Measurements from ENCODE around the gene CDK1. TPM values are rescaled to one million over a fixed set of nuclear protein-coding genes. Genes with fewer than 3 reads are reported as not detected.

CDK1 gene
- total and polyA plus RNA-seq, 10 of the 15 experiments (the other 5 are each of a cell fraction or from before 2014, with no cell fraction given): 81.5 to 361 (median 133) TPM

DNA sequence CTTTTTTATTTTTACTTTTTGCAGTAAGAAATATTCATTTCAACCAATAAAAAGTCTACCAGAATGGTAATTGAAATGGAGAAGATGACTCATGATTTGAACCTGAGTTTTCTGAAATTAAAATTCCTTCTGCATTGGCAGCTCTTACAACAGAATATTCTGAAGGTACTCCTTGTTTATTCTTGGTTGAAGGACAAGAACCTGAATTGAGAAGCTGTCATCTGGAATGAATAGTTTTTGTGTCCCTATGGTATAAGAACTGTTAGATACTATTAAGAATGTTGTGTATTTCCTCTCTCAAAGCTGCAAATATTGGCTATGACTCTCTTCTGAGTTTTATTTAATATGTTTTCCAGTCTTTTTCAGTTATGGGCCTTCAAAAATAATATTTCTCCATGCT, 56.1 kb downstream of the CDK1 start:
- Histone ChIP-seq H3K27me3 (replicated peaks in 1 of 2; ENCODE audit: control insufficient read depth in 2 of 2, insufficient read depth in 2 of 2, low read length in 1 of 2) (no peaks in the 10 kb centered on the region), H3K9ac (ENCODE audit: control insufficient read depth, insufficient read depth, low read length) (no peak overlapping the region), H3K4me2 (ENCODE audit: control insufficient read depth, insufficient read depth) (no peak overlapping the region), H2AFZ (ENCODE audit: control insufficient read depth, low read depth, low read length) (no peak overlapping the region), H3K36me3 (ENCODE audit: control insufficient read depth in 2 of 2, insufficient read depth in 2 of 2, low read length in 1 of 2) (no peaks in the 10 kb centered on the region), H3K4me3 (no peak overlapping the region), H3K4me1 (ENCODE audit: control insufficient read depth, insufficient read depth, low read length) (no peaks in the 10 kb centered on the region), H3K27ac (ENCODE audit: control insufficient read depth, insufficient read depth) (no peak overlapping the region), H3K79me2 (ENCODE audit: control insufficient read depth, insufficient read depth, low read length) (no peaks in the 10 kb centered on the region), H4K20me1 (ENCODE audit: control insufficient read depth, insufficient read depth) (no peaks in the 10 kb centered on the region), H3K9me3 (replicated peaks; ENCODE audit: control insufficient read depth, insufficient read depth, low read length) (no peaks in the 10 kb centered on the region)
- BruUV-seq (replicated peaks): no TSS peak
- RAD21 ChIA-PET (ENCODE audit: unreplicated experiment): no interaction called here
- SMC1A ChIA-PET (ENCODE audit: uncharacterized antibody, unreplicated experiment): no interaction called here
- TF ChIP-seq, protein P1, sequence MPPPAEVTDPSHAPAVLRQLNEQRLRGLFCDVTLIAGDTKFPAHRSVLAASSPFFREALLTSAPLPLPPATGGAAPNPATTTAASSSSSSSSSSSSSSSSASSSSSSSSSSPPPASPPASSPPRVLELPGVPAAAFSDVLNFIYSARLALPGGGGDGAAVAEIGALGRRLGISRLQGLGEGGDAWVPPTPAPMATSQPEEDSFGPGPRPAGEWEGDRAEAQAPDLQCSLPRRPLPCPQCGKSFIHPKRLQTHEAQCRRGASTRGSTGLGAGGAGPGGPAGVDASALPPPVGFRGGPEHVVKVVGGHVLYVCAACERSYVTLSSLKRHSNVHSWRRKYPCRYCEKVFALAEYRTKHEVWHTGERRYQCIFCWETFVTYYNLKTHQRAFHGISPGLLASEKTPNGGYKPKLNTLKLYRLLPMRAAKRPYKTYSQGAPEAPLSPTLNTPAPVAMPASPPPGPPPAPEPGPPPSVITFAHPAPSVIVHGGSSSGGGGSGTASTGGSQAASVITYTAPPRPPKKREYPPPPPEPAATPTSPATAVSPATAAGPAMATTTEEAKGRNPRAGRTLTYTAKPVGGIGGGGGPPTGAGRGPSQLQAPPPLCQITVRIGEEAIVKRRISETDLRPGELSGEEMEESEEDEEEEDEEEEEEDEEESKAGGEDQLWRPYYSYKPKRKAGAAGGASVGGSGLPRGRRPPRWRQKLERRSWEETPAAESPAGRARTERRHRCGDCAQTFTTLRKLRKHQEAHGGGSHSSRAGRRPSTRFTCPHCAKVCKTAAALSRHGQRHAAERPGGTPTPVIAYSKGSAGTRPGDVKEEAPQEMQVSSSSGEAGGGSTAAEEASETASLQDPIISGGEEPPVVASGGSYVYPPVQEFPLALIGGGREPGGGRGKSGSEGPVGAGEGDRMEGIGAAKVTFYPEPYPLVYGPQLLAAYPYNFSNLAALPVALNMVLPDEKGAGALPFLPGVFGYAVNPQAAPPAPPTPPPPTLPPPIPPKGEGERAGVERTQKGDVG (CRISPR knock-in tag; IDR thresholded peaks at IDR 0.05): no peak
- TF ChIP-seq PAX8 (IDR thresholded peaks at IDR 0.05): no peak
- no peak for TF ChIP-seq SRF (IDR thresholded peaks at IDR 0.05; ENCODE audit: low read depth in 2 of 2, low read length in 2 of 2)
- in situ Hi-C loops (cut with MboI): no loop called here
- ATAC-seq: no peak
- POLR2A ChIA-PET: no interaction called here
- DNase-seq (ENCODE audit: low read depth, low spot score): no peak
- FAIRE-seq: no peak
- intact Hi-C loops (cut with micrococcal nuclease; ENCODE audit: unreplicated experiment): no loop called here
- CTCF ChIA-PET: no interaction called here

DNA sequence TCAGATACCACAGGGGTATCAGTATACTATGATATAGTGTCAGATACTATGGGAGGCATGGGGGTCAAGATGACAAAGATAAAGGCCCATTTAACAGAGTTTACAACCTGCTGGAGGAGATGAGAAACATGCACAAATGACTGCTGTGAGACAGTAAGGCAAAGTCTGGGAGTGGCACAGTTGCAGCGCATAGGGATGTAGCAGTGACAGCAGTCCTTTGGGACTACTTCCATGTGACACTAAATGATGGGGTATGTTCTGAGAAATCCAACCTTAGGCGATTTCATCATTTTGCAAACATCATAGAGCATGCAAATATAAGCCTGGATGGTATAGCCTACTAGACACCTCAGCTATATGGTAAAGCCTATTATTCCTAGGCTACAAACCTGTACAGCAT, 56.8 kb downstream of the CDK1 start:
- no peaks in the 10 kb centered on the region for H4K20me1 ChIP-seq (ENCODE audit: control insufficient read depth, insufficient read depth)
- ATAC-seq (no peak), FAIRE-seq (no peak), DNase-seq (ENCODE audit: low read depth, low spot score) (no peak)
- RAD21 ChIA-PET (ENCODE audit: unreplicated experiment): no interaction called here
- no peaks in the 10 kb centered on the region for H3K4me1 ChIP-seq (ENCODE audit: control insufficient read depth, insufficient read depth, low read length)
- no peaks in the 10 kb centered on the region for H3K79me2 ChIP-seq (ENCODE audit: control insufficient read depth, insufficient read depth, low read length)
- no peaks in the 10 kb centered on the region for H3K9me3 ChIP-seq (replicated peaks; ENCODE audit: control insufficient read depth, insufficient read depth, low read length)
- no peak overlapping the region for H2AFZ ChIP-seq (ENCODE audit: control insufficient read depth, low read depth, low read length)
- intact Hi-C loops (cut with micrococcal nuclease; ENCODE audit: unreplicated experiment): no loop called here
- in situ Hi-C loops (cut with MboI): no loop called here
- no peak overlapping the region for H3K9ac ChIP-seq (ENCODE audit: control insufficient read depth, insufficient read depth, low read length)
- SMC1A ChIA-PET (ENCODE audit: uncharacterized antibody, unreplicated experiment): no interaction called here
- CTCF ChIA-PET: no interaction called here
- no peak overlapping the region for H3K4me2 ChIP-seq (ENCODE audit: control insufficient read depth, insufficient read depth)
- no peaks in the 10 kb centered on the region for H3K36me3 ChIP-seq (ENCODE audit: control insufficient read depth in 2 of 2, insufficient read depth in 2 of 2, low read length in 1 of 2)
- H3K4me3 ChIP-seq: no peak overlapping the region
- POLR2A ChIA-PET: no interaction called here
- BruUV-seq (replicated peaks): no TSS peak
- 50% methylated on average over 2 of the region's 2 CpGs for WGBS (ENCODE audit: insufficient coverage, insufficient replicate concordance, low lambda C conversion rate, missing lambda C conversion rate)
- no peak overlapping the region for H3K27ac ChIP-seq (ENCODE audit: control insufficient read depth, insufficient read depth)
- no peaks in the 10 kb centered on the region for H3K27me3 ChIP-seq (replicated peaks in 1 of 2; ENCODE audit: control insufficient read depth in 2 of 2, insufficient read depth in 2 of 2, low read length in 1 of 2)
- TF ChIP-seq, protein P2, sequence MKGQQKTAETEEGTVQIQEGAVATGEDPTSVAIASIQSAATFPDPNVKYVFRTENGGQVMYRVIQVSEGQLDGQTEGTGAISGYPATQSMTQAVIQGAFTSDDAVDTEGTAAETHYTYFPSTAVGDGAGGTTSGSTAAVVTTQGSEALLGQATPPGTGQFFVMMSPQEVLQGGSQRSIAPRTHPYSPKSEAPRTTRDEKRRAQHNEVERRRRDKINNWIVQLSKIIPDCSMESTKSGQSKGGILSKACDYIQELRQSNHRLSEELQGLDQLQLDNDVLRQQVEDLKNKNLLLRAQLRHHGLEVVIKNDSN (IDR thresholded peaks at IDR 0.05; ENCODE audit: borderline replicate concordance, extremely low read length, insufficient read depth, low read depth, low read length): no peak
- no peak for TF ChIP-seq STAT1 (conservative IDR thresholded peaks at IDR 0.05)
- TF ChIP-seq TCF7 (IDR thresholded peaks at IDR 0.05; ENCODE audit: borderline replicate concordance): no peak
- no peak for TF ChIP-seq TAF1 (IDR thresholded peaks at IDR 0.05; ENCODE audit: borderline replicate concordance, low read depth, low read length)
- no peak for TF ChIP-seq KDM1A (IDR thresholded peaks at IDR 0.05; ENCODE audit: borderline replicate concordance)
- TF ChIP-seq, protein P3, sequence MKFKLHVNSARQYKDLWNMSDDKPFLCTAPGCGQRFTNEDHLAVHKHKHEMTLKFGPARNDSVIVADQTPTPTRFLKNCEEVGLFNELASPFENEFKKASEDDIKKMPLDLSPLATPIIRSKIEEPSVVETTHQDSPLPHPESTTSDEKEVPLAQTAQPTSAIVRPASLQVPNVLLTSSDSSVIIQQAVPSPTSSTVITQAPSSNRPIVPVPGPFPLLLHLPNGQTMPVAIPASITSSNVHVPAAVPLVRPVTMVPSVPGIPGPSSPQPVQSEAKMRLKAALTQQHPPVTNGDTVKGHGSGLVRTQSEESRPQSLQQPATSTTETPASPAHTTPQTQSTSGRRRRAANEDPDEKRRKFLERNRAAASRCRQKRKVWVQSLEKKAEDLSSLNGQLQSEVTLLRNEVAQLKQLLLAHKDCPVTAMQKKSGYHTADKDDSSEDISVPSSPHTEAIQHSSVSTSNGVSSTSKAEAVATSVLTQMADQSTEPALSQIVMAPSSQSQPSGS (IDR thresholded peaks at IDR 0.05; ENCODE audit: low read length): no peak
- no peak for TF ChIP-seq RAD51 (IDR thresholded peaks at IDR 0.05)
- TF ChIP-seq POU2F2 (IDR thresholded peaks at IDR 0.05; ENCODE audit: borderline replicate concordance, low read depth, low read length): no peak
- TF ChIP-seq NRF1 (conservative IDR thresholded peaks at IDR 0.05; ENCODE audit: low read depth, low read length): no peak
- TF ChIP-seq SMAD5 (IDR thresholded peaks at IDR 0.05; ENCODE audit: low read depth): no peak
- no peak for TF ChIP-seq FOXK2 (IDR thresholded peaks at IDR 0.05)

All from GM12878 (cell line).